GM23248 (cell line): ENCODE measurements around the gene CEMIP.

Source experiments
- EZH2 ChIP-seq: fragments of 200-600 bp; sonication (generic); IDR thresholded peaks from 2 replicates; pipeline ENCODE4 v1.6.1; 2018; ENCODE audit warnings: antibody characterized with exemption, mild to moderate bottlenecking; ENCODE audit not compliant: insufficient read depth, poor library complexity, severe bottlenecking
- EZH2phosphoT487 ChIP-seq: fragments of 200-600 bp; sonication (generic); IDR thresholded peaks from 2 replicates; pipeline ENCODE4 v1.6.1; 2018; ENCODE audit warnings: antibody characterized with exemption, moderate library complexity, mild to moderate bottlenecking, low read depth; ENCODE audit not compliant: insufficient read depth

DNA sequence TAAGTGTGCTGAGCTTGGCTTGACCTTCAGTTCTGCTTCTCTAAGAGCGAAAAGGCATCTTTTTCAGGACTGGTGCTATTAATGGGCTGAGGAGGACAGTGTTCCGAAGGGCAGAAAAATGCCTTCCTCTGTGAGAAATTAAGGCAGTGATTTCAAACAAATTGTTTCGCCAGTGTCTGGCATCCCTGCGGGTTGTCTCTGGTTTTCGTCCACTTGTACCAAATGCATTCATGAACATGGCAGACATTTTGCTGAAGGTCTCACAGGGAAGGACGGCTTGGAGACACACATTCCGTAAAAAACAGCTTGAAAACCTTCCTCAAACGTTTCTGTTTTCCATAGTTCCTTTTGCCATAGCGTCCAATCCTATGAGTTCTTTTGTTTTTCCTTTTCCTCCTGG is 57.1 kb downstream of the CEMIP start:
- TF ChIP-seq EZH2 (no peak), EZH2phosphoT487 (no peak)
